GM23338 (cell line): ENCODE data around the gene AP3B2. TPM values are rescaled to one million over a fixed set of nuclear protein-coding genes. Genes with fewer than 3 reads are reported as not detected.

ENCODE experiments used
- ATAC-seq: fragments of 200-7000 bp; cut with Tn5 transposase; 3 replicates; pipeline ENCODE4 v1.9.1; 2020
- DNase-seq: peaks from one replicate; pipeline ENCODE4 v3.0.0-alpha.2; 2015; ENCODE audit warnings: low spot score
- H2AFZ ChIP-seq: fragments of 200-600 bp; sonication (generic); 2 replicates; pipeline ENCODE4 v1.8.0; 2016; ENCODE audit warnings: antibody characterized with exemption, mild to moderate bottlenecking, moderate library complexity
- H3F3A ChIP-seq: fragments of 200-600 bp; sonication (generic); replicated peaks from 2 replicates; pipeline ENCODE4 v1.8.0; 2017; ENCODE audit warnings: antibody characterized with exemption, mixed run types, low read depth
- H3K27ac ChIP-seq: fragments of 200-600 bp; sonication (generic); 2 replicates; pipeline ENCODE4 v1.6.1; 2016; ENCODE audit warnings: low read depth
- H3K27me3 ChIP-seq: fragments of 200-600 bp; sonication (generic); 2 replicates; pipeline ENCODE4 v1.8.0; 2016; ENCODE audit warnings: mild to moderate bottlenecking, mixed run types, moderate library complexity; ENCODE audit not compliant: insufficient read depth
- H3K36me3 ChIP-seq: fragments of 200-600 bp; sonication (generic); 2 replicates; pipeline ENCODE4 v1.8.0; 2016; ENCODE audit warnings: mild to moderate bottlenecking; ENCODE audit not compliant: insufficient read depth
- H3K4me1 ChIP-seq: fragments of 200-600 bp; sonication (generic); 2 replicates; pipeline ENCODE4 v1.8.0; 2016; ENCODE audit warnings: mild to moderate bottlenecking, moderate library complexity; ENCODE audit not compliant: insufficient read depth
- H3K4me2 ChIP-seq: fragments of 200-600 bp; sonication (generic); 2 replicates; pipeline ENCODE4 v1.7.1; 2017; ENCODE audit warnings: mixed run types
- H3K4me3 ChIP-seq: fragments of 200-600 bp; sonication (generic); 2 replicates; pipeline ENCODE4 v1.6.1; 2016; ENCODE audit warnings: mixed run types
- H3K79me2 ChIP-seq: fragments of 200-600 bp; sonication (generic); replicated peaks from 2 replicates; pipeline ENCODE4 v1.8.0; 2017; ENCODE audit warnings: mild to moderate bottlenecking; ENCODE audit not compliant: insufficient read depth
- H3K9me2 ChIP-seq: fragments of 200-600 bp; sonication (generic); 2 replicates; pipeline ENCODE4 v1.8.0; 2017; ENCODE audit not compliant: insufficient read depth
- H4K20me1 ChIP-seq: fragments of 200-600 bp; sonication (generic); replicated peaks from 2 replicates; pipeline ENCODE4 v1.8.0; 2017; ENCODE audit warnings: mild to moderate bottlenecking; ENCODE audit not compliant: insufficient read depth
- H3K27ac Mint-ChIP-seq: 2 replicates; pipeline ENCODE4 v1.8.0; 2020; ENCODE audit warnings: inconsistent platforms, mild to moderate bottlenecking, moderate library complexity, mixed read lengths
- H3K27me3 Mint-ChIP-seq: 3 replicates; pipeline ENCODE4 v1.8.0; 2022; ENCODE audit warnings: low read depth, mild to moderate bottlenecking, moderate library complexity, mixed read lengths, inconsistent platforms; ENCODE audit not compliant: insufficient read depth, poor library complexity
- H3K36me3 Mint-ChIP-seq: 3 replicates; pipeline ENCODE4 v1.8.0; 2021; ENCODE audit warnings: low read depth, mild to moderate bottlenecking, inconsistent platforms, moderate library complexity, mixed read lengths
- H3K4me1 Mint-ChIP-seq: 3 replicates; pipeline ENCODE4 v1.8.0; 2020; ENCODE audit warnings: mild to moderate bottlenecking, inconsistent platforms, mixed read lengths
- H3K4me3 Mint-ChIP-seq: 3 replicates; pipeline ENCODE4 v1.8.0; 2021; ENCODE audit warnings: moderate library complexity, mild to moderate bottlenecking, inconsistent platforms, mixed read lengths
- H3K9me3 Mint-ChIP-seq: 3 replicates; pipeline ENCODE4 v1.8.0; 2020; ENCODE audit warnings: moderate library complexity, mild to moderate bottlenecking, inconsistent platforms, mixed read lengths
- ETS1 ChIP-seq: IDR thresholded peaks from 2 replicates; pipeline ENCODE4 v1.6.1; 2016; ENCODE audit warnings: antibody characterized with exemption
- JUNB ChIP-seq: IDR thresholded peaks from one replicate; pipeline ENCODE4 v1.6.1; 2016; ENCODE audit warnings: antibody characterized with exemption; ENCODE audit not compliant: unreplicated experiment
- NANOG ChIP-seq: IDR thresholded peaks from 2 replicates; pipeline ENCODE4 v1.6.1; 2016; ENCODE audit warnings: antibody characterized with exemption, borderline replicate concordance
- POLR2AphosphoS5 ChIP-seq: IDR thresholded peaks from 2 replicates; pipeline ENCODE4 v1.6.1; 2016; ENCODE audit warnings: antibody characterized with exemption, low read depth
- REST ChIP-seq: IDR thresholded peaks from one replicate; pipeline ENCODE4 v1.6.1; 2018; ENCODE audit warnings: antibody characterized with exemption; ENCODE audit not compliant: unreplicated experiment
- STAT1 ChIP-seq: IDR thresholded peaks from one replicate; pipeline ENCODE4 v1.6.1; 2016; ENCODE audit warnings: antibody characterized with exemption; ENCODE audit not compliant: unreplicated experiment
- ZNF114 ChIP-seq: fragments of 250-450 bp; sonication (Bioruptor Pico); IDR thresholded peaks from 2 replicates; pipeline ENCODE4 v1.5.0; 2020; ENCODE audit warnings: mild to moderate bottlenecking, moderate library complexity
- ZNF462 ChIP-seq: fragments of 250-450 bp; sonication (Bioruptor Pico); IDR thresholded peaks from 2 replicates; pipeline ENCODE4 v1.5.0; 2020; ENCODE audit warnings: mild to moderate bottlenecking, moderate library complexity
- polyA plus RNA-seq: library from polyadenylated mRNA; unstranded; fragments of >200 nt; fragmentation: Nextera tagmentation; extraction: Ambion mirVana; gene quantifications from 2 replicates; pipeline ENCODE4 v1.2.1, GENCODE V29; 2016
- total RNA-seq: library from RNA; depleted of rRNA; stranded (reverse); fragments of >200 nt; shearing (Covaris generic); gene quantifications from 2 replicates; pipeline ENCODE4 v1.2.3, GENCODE V29; 2014

Gene AP3B2
- total and polyA plus RNA-seq, 2 experiments from 2014 or later, result 9.5 to 19.2 TPM

- Mint-ChIP-seq H3K9me3 (peaks cover 3% of the 10 kb centered on the region; the same call in 2 of the 3 replicates), H3K27ac (no peak overlapping the region), H3K4me1 (peaks cover 4% of the 10 kb centered on the region), H3K27me3 (peaks cover 47% of the 10 kb centered on the region), H3K4me3 (no peak overlapping the region), H3K36me3 (no peaks in the 10 kb centered on the region)
- Histone ChIP-seq H3K4me3 (no peak overlapping the region), H3K9me2 (no peaks in the 10 kb centered on the region), H4K20me1 (no peaks in the 10 kb centered on the region), H3K27me3 (peaks cover 54% of the 10 kb centered on the region), H2AFZ (no peak overlapping the region), H3K79me2 (no peaks in the 10 kb centered on the region), H3K4me1 (peaks cover 8% of the 10 kb centered on the region; the same call in 1 of the 2 replicates), H3K27ac (no peak overlapping the region), H3K4me2 (no peak overlapping the region), H3K36me3 (no peaks in the 10 kb centered on the region), H3F3A (peaks cover 9% of the 10 kb centered on the region; the same call in 1 of the 2 replicates)
- no peak for TF ChIP-seq STAT1
- TF ChIP-seq JUNB, result no peak
- TF ChIP-seq POLR2AphosphoS5, result no peak
- TF ChIP-seq ETS1, result no peak
- TF ChIP-seq REST, result no peak
- TF ChIP-seq ZNF114 (CRISPR knock-in tag), result no peak
- TF ChIP-seq NANOG, result no peak
- TF ChIP-seq ZNF462 (CRISPR knock-in tag), result no peak
- DNase-seq (no peak), ATAC-seq (no peak)
These were observed 59.5 kb downstream of the AP3B2 start for GRCh38 chr15:82650046-82650670.
